Testis (tissue), 2 donors: Measurements from ENCODE around the gene PSPC1.

Experiments
- CTCF ChIP-seq, 3 experiments: fragments of 450-650 bp in 2 of 3; fragments of 200-600 bp in 1 of 3; sonication (generic) in 1 of 3; IDR thresholded peaks; one replicate each; pipeline ENCODE4 v1.5.1; 2016 to 2019; ENCODE audit warnings: antibody characterized with exemption in 3 of 3, mild to moderate bottlenecking in 2 of 3, moderate library complexity in 1 of 3
- POLR2A ChIP-seq: fragments of 450-650 bp; IDR thresholded peaks from one replicate; pipeline ENCODE4 v1.6.1; 2017; ENCODE audit warnings: antibody characterized with exemption, mild to moderate bottlenecking, moderate library complexity

- no peak for TF ChIP-seq CTCF (IDR thresholded peaks at IDR 0.05)
- TF ChIP-seq POLR2A, result no peak
These were observed 101.2 kb downstream of the PSPC1 start for GRCh38 chr13:19681517-19681916.
